DMS53 treated with DMSO at 0.1 percent for 48 hours (cell line): Measurements from ENCODE around the gene RAB19.
"Not testable (repeated sequence)": the region's sequence is repeated elsewhere in the genome, so short reads cannot be mapped to it uniquely, and the experiment has no call there.

Experiments used
- DNase-seq: peaks from one replicate; lab custom pipeline; 2025; ENCODE audit not compliant: unreplicated experiment; lab: John Stamatoyannopoulos, UW

The RAB19 gene

DNA sequence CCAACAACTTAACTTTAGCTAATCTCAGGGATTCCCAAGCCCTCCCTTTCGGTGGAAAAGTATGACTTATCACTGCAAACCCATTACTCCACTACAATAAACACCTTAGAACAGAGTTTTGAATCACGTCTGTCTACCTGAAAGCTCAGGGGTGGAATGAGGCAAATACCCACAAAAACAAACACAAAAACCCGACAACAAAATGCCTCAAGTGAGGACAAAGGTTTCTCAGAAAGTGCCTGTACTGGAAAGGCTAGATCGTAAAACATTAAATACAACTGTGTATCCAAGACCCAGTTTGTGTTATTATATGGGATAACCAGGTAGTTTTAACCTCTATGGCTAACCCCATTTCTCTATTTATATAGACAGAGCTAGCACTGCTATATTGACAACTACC, 49.4 kb downstream of the RAB19 start:
- DNase-seq: no peak

DNA sequence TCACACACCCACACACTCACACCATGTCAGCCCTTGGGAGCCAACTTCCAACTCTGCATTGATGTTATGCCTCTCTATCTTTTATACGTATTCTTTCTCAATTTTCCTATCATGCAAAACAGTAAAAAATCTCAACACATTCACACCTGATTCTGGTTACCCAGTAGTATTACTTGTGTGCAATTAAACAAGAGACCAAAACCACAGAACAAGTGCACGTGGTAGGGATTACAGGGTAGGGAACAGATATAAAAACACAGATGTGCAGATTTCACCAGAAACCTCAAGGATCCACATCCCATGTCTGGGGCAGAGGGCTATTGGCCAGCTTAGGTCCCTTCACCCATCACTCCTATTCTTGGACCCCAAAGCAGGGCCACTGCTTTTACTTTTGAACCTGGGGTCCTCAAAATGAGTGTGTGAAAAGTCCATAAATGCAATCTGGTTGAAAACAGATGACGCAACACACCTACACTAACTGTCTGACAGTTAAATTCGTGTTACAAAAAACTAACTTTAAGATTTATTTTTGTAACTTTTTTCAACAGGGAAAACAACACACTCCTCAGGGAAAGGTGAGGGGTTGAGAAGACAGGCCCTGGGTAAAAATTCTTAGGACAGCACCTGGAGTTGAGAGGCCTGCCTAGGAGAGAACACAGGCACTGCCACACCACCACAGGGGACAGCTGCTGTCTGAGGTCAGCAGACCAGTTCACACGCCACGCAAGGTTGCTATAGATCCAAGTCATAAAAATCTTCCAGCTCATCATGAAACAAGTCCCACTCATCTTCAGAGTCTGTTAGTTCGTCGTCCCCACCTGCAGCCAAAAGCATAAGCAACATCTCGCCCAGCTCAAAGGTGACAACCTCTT, 50.2 kb downstream of the RAB19 start:
- not testable (repeated sequence) for DNase-seq

DNA sequence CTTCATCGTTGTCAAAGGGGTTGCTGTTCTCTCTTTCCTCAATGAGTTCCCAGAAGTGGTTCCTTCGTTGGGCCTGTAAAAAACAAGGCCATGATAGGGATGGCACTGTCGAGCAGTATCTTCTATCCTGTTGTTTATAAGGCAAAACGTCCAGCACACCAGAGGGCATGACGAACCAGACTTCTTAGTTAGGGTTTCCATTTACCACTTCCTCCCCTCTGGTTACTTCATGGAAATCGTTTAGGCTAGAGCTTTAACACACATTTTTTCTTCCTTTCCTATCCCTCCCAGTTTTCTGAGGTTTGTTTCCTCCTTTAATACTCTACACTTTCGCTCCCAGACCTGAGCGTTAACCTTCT, 50.8 kb downstream of the RAB19 start:
- DNase-seq: no peak

DNA sequence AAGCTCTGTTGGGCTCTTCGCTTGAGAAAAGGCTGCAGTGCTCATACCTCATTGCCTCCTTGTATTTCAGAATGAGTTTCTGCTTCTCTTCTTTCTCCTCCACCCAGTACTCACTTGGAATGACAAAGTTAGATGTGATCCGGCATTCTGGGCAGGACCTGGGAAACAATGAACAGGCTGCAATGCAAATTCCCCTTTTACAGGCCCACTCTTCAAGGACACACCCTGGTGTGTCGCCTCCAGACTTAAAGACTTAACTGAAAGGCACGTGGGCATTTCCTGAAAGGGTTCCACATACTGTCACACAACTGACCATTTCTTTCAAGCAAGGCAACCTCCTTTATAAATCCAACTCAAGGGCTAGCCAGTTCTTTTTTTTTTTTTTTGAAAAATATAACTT, 51.9 kb downstream of the RAB19 start:
- no peak for DNase-seq

DNA sequence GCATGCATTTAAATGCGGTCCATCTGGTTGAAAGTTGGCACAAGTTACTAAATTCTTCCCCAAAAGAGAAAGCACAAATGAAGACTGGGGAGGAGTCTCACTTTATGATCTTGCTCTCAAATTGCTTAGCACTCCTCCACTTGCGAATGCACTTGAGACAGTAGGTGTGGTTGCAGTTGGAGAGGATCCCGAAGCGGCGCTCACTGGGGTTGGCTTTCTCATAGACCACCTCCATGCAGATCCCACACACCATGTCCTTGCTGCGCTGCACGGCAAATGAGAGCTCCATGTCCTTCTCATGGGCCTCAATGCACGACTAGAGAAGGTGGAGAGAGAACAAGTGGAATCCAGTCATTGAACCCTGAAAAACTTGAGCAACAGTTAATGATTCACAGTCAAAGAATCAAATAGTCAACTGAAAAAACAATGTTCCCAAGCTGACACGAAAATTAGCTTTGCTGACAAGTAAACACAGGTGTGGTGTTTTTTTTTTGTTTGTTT, 52.7 kb downstream of the RAB19 start:
- no peak for DNase-seq

DNA sequence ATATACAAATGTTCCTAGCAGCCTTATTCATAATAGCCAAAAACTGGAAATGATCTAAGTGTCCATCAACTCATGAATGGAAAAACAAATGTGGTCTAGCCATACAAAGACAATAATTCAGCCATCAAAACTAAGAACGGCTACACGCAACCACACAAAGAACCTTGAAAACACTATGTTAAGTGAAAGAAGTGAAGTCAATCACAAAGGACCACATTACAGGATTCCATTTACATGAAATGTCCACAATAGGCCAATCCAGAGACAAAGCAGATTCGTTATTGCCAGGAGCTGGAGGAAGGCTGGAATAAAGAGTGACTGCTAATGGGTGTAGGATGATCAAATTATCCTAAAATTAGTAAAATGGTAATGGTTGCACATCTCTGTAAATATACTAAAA, 54.3 kb downstream of the RAB19 start:
- DNase-seq: no peak

DNA sequence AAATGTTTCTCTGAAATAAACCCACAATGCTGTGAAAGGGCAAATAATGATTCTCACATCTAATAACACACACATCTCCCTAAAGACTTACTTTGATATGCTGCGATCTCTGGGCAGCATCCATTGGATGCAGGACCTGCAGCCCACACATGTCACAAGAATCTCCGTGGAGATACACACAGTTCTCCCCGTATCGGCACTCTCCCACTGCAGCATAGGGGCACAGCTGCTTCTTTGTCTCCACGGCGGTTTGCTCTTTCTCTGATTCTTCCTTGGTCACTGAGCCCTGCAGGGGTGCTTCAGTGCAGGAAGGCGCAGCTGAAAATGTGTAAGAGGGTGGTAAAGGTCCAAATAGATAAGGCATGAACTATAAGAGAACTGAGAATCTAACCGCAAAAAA, 55.1 kb downstream of the RAB19 start:
- DNase-seq: no peak

DNA sequence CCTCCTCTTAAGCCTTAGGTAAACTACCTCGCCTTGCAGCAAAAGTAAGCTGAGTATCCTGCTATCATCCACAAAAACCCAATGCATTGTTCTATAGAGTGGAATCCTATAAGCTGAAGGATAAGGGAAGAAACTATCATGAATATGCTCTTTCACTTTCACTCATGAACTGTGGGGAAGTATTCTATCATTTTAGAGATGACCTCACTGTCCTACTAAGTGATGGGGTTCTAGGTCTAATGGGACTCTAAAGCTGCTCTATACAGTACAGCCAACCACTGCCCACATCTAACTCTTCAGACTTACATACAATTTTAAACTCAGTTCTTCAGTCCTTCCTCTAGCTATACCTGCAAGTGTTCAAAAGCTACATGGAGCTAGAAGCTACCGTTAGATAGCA, 59.3 kb downstream of the RAB19 start:
- no peak for DNase-seq

DNA sequence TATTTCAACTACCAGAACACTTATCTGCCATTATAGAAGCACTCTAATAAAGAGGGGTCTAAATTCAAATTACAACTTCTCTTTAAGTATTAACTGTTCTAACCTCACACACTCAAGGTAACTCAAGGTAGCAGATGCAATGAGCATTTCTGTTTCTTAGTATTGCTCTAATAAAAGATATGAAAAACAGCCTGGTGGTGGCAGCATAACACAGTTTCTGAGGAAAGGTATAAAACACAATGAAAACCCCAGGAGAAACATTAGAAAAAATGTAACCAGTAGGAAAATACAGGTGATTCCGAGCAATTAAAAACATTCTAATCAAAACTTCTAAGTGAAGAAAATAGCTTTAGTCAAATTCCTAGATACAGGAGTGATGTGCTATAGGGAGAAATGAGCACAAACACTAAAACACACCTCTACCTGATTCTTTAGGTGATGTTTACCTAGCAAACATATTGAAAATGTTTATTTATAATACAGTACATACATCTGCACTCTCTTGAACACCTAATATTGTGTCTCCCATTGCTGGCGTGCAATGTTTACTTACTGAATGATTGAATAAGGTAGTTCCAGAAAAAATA, 72.0 kb downstream of the RAB19 start:
- DNase-seq: peak; percentile 94

DNA sequence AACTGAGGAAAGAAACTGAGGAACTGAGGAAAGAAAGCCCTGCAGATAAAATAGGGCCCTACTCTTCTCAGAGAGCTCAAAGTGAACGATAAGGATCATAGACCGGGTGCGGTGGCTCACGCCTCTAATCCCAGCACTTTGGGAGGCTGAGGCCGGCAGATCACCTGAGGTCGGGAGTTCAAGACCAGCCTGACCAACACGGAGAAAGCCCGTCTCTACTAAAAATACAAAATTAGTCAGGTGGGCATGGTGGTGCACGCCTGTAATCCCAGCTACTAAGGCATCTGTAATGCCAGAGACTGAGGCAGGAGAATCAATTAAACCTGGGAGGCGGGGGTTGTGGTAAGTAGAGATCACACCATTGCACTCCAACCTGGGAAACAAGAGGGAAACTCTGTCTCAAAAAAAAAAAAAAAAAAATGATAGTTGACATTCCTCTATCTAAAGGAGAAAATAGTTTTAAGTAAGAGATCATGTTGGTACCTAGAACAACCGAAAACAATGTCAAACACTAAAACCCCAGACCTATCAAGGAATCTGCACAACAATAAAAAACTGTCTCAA, 72.9 kb downstream of the RAB19 start:
- no peak for DNase-seq
